AG04449 (cell line): ENCODE results near the gene DCLK2.

Experiments used
- CTCF ChIA-PET: fragments of 350-600 bp; formaldehyde crosslinking; extraction: SDS; loops from one replicate; lab custom pipeline; 2021; ENCODE audit warnings: antibody characterized with exemption; lab: Yijun Ruan, JAX
- POLR2A ChIA-PET: fragments of 400-600, 350-600 bp; formaldehyde crosslinking; extraction: SDS; loops from one replicate; lab custom pipeline; 2020; ENCODE audit warnings: antibody characterized with exemption, inconsistent platforms; lab: Yijun Ruan, JAX
- DNase-seq: peaks from one replicate; pipeline ENCODE4 v3.0.0-alpha.2; 2010; ENCODE audit warnings: low read depth, low spot score
- H3K4me3 ChIP-seq: 2 replicates; pipeline ENCODE4 v1.5.1; 2011; ENCODE audit warnings: low read depth, mild to moderate bottlenecking, control low read depth, low read length
- CTCF ChIP-seq: IDR thresholded peaks from one replicate; pipeline ENCODE4 v1.5.1; 2011; ENCODE audit warnings: mild to moderate bottlenecking, moderate library complexity, low read length, control low read depth, inconsistent platforms; ENCODE audit not compliant: insufficient read depth; ENCODE audit errors: missing control alignments

The DCLK2 gene

DNA sequence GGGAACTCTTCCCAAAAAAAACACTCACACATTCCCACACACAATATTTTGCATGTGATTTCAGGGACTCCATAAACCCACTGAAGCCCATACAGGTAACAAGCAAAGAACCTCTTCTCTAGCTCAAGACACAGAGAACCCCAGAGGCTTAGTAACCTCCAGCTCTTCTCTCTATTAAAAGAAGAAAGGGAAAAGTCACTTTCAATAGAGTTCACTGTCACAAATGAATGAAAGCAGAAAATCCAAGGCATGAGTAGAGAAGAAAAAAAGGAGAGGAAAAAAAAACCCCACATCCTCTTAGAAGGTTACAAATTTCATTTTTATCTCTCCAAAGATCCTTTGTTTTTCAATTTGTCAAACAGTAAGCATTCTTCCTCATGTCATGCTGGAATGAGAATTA, 30.7 kb upstream of the DCLK2 start:
- no peak for DNase-seq
- no peak for TF ChIP-seq CTCF

GRCh38 chr4:150049682-150050081, 28.6 kb upstream of the DCLK2 start:
- no peak overlapping the region for H3K4me3 ChIP-seq
- TF ChIP-seq CTCF, result no peak
- POLR2A ChIA-PET, result no interaction called here
- CTCF ChIA-PET, result no interaction called here
- no peak for DNase-seq

More for the DNA sequence above, 30.7 kb upstream of the DCLK2 start:
- POLR2A ChIA-PET, result no interaction called here
- CTCF ChIA-PET, result interaction anchor here (0.9 to 1.4 kb wide), 3 partner anchors 17 to 195 kb away, joined by 3 to 4 read pairs (median 3); no protein-coding TSS in a partner anchor
- no peak overlapping the region for H3K4me3 ChIP-seq

- CTCF ChIA-PET, result no interaction called here
- TF ChIP-seq CTCF, result no peak
- H3K4me3 ChIP-seq, result no peak overlapping the region
- DNase-seq, result no peak
- POLR2A ChIA-PET, result no interaction called here
These were observed 27.7 kb upstream of the DCLK2 start for GRCh38 chr4:150050566-150050965.

DNA sequence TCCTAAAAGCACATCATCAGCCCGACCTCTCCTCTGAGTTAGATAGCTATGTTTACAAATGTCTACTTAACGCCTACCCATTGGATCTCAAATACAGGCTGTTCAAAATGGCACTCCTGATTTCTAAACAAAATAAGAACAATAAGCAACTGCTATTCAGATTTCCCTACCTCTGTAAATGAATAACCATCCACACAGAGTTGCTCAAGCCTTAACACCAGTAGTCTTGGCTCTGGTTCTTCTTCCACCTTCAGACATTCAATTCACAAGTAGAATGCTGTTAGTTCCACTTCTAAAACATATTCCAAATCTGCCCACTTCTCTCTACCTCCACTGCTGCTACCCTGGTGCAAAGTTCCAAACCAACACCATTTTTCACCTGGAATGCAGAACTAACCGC, 27.1 kb upstream of the DCLK2 start:
- CTCF ChIA-PET, result interaction anchor here (1.5 kb wide), 1 partner anchor 159 kb away, joined by 4 read pairs; no protein-coding TSS in a partner anchor
- no peak overlapping the region for H3K4me3 ChIP-seq
- no peak for DNase-seq
- no peak for TF ChIP-seq CTCF
- POLR2A ChIA-PET, result no interaction called here

- DNase-seq, result no peak
- CTCF ChIA-PET, result interaction anchor here (2.1 kb wide), 1 partner anchor 45 kb away, joined by 5 read pairs; no protein-coding TSS in a partner anchor
- POLR2A ChIA-PET, result no interaction called here
- no peak overlapping the region for H3K4me3 ChIP-seq
- no peak for TF ChIP-seq CTCF
These were observed 22.8 kb upstream of the DCLK2 start for GRCh38 chr4:150055467-150055866.

- no peak overlapping the region for H3K4me3 ChIP-seq
- ChIA-PET CTCF (interaction anchor here (2.1 kb wide), 1 partner anchor 46 kb away, joined by 5 read pairs; no protein-coding TSS in a partner anchor), POLR2A (no interaction called here)
- no peak for DNase-seq
- no peak for TF ChIP-seq CTCF
These were observed 21.7 kb upstream of the DCLK2 start for GRCh38 chr4:150056569-150056968.
